GM18502 (cell line): ENCODE results near the gene NUTM1.

ENCODE experiments used
- ATAC-seq: cut with Tn5 transposase; IDR thresholded peaks from one replicate; pipeline ENCODE4 v1.9.1; 2021; ENCODE audit warnings: mild to moderate bottlenecking; ENCODE audit not compliant: unreplicated experiment, poor library complexity

Gene NUTM1

GRCh38 chr15:34342737-34343575, at the start of gene NUTM1, which contains the start of gene NOP10:
Gene NUTM1 (plus strand): TSS chr15:34343315. CDS start chr15:34343697, 382 bp downstream.
Gene NOP10 (minus strand): TSS chr15:34343136. CDS start chr15:34343073, 63 bp downstream.
- peak; percentile 85 for ATAC-seq

- no peak for ATAC-seq
Observed at GRCh38 chr15:34297059-34297458, 46.1 kb upstream of the NUTM1 start.

GRCh38 chr15:34301058-34301457, 42.1 kb upstream of the NUTM1 start:
- no peak for ATAC-seq

- no peak for ATAC-seq
Observed at GRCh38 chr15:34304613-34305012, 38.5 kb upstream of the NUTM1 start.

GRCh38 chr15:34311563-34311962, 31.6 kb upstream of the NUTM1 start:
- ATAC-seq, result no peak

DNA sequence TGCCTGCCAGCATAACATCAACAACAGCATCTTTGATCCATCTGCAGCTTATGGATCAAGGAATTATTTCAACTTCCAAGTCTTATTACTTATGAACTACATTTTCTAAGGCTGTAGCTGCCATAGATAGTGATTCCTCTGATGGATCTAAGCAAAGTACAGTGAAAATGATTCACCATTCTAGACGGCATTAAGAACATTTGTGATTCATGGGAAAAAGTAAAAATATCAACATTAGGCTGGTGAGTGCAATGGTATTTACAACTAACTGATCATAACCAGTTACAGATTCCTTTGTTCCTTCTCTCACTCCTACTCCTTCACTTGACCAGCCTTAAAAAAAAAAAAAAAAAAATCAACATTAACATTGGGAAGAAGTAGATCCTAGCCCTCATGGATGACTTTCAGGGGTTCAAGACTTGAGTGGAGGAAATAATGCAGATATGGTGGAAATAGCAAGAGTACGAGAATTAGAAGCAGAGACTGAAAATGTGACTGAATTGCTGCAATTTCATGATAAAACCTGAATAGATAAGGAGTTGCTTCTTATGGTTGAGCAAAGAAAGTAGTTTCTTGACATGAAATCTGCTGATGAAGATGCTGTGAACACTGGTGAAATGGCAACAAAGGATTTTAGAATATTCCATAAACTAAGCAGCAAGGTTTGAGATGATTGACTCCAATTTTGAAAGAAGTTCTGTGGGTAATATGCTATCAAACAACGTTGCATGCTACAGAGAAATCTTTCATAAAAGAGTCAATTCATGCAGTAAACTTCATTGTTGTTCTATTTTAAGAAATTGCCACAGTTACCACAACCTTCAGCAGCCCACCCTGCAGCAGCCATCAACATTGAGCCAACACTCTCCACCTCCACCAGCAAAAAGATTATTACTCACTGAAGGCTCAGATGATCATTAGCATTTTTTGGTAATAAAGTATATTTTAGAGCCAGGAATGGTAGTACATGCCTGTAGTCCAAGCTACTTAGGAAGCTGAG, 28.3 kb upstream of the NUTM1 start:
- ATAC-seq, result no peak

- peak; percentile 73 for ATAC-seq
Observed at GRCh38 chr15:34318277-34319079, 24.6 kb upstream of the NUTM1 start.

DNA sequence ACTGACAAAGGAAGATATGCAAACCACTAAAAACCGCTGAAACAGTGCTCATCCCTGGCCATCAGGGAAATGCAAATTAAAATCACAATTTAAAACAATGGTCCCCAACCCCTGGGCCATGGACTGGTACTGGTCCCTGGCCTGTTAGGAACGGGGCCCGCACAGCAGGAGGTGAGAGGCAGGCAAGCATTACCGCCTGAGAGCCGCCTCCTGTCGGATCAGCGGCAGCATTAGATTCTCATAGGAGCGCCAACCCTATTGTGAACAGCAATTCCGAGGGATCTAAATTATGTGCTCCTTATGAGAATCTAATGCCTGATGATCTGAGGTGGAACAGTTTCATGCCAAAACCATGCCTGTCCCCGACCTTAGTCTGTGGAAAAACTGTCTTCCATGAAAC, 19.9 kb upstream of the NUTM1 start:
- no peak for ATAC-seq

DNA sequence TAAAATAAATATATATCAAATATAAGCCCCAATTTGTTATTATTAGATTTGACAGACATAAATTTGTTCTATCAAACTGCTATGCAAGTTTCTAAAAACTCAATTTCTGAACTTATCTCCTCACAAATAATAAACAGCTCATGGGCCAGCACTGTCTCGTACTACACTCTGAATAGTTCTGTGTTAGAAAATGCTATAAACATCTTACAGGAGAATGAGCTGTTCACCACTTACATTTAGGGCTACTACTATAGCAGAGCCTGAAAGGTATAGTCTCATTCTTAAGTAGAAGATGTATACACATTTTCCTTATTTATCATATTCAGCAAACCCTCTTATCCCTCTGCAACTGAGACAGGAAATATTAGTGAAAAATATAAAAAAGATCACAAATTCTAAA, 18.2 kb upstream of the NUTM1 start:
- ATAC-seq, result no peak

GRCh38 chr15:34325368-34325767, 17.7 kb upstream of the NUTM1 start:
- ATAC-seq, result no peak

DNA sequence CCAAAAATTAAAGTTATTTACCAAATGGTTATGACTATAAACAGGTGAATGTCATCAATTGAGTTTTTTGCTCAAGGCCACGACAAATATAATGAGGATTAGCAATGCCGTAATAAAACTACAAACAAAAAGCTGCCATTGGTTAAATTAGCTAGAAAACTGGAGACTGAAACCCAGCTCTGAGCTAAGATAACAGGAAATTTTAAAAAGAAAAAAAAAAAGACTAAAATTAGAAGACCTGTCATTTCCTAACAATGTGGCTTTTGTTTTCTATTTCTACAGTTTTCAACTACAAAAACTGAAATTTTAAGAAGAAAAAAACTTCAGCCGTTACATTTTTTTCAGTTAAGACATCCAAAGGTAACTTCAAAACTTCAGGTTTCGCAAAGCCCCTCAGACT, 15.2 kb upstream of the NUTM1 start:
- no peak for ATAC-seq

- ATAC-seq, result no peak
Observed at GRCh38 chr15:34329006-34329405, 14.1 kb upstream of the NUTM1 start.

DNA sequence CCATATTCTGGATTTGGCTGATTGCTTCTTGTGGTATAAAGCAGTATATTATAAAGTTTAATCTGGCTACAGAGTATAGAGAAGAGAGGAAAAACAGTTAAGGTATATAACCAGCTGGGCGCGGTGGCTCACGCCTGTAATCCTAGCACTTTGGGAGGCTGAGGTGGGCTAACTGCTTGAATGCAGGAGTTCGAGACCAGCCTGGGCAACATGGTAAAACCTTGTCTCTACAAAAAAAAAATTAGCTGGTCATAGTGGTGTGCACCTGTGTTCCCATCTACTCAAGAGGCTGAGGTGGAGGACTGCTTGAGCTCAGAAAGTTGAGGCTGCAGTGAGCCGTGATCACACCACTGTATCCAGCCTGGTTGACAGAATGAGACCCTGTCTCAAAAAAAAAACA, 12.8 kb upstream of the NUTM1 start:
- no peak for ATAC-seq

GRCh38 chr15:34331809-34332208, 11.3 kb upstream of the NUTM1 start:
- ATAC-seq, result no peak

DNA sequence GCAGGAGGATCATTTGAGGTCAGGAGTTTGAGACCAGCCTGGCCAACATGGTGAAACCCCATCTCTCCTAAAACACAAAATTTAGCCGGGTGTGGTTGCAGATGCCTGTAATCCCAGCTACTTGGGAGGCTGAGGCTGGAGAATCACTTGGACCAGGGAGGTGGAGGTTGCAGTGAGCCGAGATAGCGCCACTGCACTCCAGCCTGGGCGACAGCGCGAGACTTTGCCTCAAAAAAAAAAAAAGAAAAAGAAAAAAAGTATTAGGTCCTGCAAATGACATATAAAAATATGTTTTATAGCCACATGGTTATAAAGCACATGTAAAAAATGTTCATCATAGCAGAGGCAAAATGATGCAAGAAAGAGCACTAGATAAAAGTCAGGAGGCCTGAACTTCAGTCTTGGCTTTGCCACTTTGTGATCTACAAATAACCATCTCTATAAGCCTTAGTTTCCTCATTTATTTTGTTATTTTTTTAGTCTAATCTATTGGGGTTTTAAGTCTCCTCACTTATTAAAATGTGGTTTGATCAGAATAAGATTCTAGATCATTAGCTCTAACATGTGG, 10.5 kb upstream of the NUTM1 start:
- no peak for ATAC-seq

- ATAC-seq, result no peak
Observed at GRCh38 chr15:34334672-34335071, 8.4 kb upstream of the NUTM1 start.

DNA sequence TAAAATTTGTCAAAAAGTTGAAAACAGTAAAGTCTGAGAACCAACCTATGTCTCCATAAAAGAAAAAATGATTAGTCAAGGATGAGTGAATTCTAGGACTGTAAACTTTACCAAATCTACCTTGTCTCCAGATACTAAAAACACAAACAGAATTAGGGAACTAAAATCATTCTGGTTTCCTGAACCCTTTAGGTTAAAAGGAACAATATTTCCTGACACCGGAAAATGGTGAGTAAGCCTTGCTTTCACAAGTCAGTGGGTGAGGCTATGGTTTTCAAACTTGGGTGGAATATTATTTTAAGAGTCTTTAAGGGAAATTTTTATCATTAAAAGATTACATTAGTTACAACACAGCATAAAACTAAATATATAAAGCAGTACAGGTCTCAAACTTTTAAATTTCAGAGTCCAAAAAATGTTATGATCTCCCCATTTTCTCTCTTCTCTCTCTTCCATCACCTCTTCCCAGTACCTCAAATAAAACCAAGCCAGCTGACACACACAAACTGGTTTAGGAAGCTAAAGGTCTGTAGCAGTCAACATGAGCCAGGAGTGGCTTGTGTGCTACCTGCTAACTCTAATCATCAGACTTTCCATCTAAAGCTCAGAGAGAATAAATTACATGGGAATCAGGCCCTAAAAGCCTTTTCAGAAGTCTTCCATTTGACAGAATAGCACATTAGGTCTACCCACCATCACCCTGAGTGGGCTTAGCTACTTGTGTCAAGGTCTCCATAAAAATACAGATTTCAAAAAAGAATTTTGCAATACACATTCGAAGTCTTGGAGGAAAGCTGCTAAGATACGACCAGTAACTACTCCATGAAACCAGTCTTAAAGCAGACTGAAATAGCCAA, 7.7 kb upstream of the NUTM1 start:
- no peak for ATAC-seq

DNA sequence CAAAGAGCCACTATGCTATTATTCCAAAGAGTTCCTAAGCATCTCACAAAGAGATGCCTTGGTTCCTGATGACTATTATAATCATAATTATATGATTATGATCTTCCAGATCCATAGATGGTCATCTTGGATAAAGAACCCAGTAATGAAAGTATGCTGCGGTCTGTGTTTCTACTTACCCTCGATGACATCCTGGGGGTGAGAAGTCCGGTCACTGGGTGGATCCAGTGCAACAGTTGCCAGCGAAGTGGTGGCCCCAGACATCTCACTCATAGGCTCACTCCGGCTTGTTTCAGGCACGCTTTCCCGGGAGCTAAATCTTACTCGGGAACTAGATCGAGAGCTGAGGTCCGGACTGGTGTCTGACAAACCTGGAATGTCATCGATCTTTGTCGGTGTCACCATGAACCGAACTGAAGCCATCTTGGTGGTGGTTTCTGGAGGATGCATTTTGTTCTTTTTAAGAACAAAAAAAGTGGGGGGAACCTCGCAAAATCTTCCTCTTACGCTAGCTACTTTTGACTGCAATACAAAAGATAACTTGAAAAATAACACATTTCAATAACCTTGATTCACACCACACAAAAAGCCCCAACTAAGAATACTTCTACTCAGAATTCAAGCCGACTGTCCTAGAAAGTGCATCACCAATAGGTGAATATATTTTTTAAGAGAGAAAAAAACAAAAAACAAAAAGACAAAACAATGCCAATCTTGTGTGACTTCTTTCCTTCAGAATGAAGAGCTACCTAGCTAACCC, 6.7 kb upstream of the NUTM1 start:
- ATAC-seq, result no peak
